ENCODE data around the gene PPP4R3A. TPM values are rescaled to one million over a fixed set of nuclear protein-coding genes. Genes with fewer than 3 reads are reported as not detected.
A peak's percentile ranks its signal among the peaks of the same experiment; 100 is the strongest.

The PPP4R3A gene
- total RNA-seq, 4 donors from 2014 or later, result 48.3 to 91.9 (median 71.5) TPM

DNA sequence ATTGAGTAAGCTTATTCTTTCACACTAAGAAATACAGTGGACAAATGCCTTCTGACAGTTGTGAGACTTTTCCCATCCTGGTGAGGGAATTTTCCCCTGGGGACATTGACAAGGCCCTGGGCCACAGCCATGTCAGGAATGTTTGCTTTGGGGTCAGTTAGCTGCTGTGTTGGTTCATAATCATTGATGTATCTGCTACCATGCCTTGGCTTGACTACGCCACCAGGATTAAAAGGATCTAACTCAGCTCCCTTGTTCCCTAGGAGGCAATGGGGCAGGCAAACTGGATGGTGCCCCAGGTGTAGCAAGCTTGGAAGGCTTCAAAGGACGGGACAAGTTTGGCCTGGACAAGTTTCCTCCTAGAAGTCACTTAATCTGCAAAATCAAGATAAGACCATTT lies 89.4 kb downstream of the PPP4R3A start:
- no peak overlapping the region for H3K4me3 ChIP-seq
- H3K4me1 ChIP-seq, result peaks cover 8 to 39% (median 11%) of the 10 kb centered on the region in 3 donors
- peaks cover 0 to 16% (median 0%) of the 10 kb centered on the region in 4 donors for H3K27me3 ChIP-seq
- TF ChIP-seq POLR2A (IDR thresholded peaks at IDR 0.05), result no peak
- no peak for TF ChIP-seq CTCF (IDR thresholded peaks at IDR 0.05)
- DNase-seq, result no peak
- no peak overlapping the region for H3K27ac ChIP-seq
- no peaks in the 10 kb centered on the region for H3K36me3 ChIP-seq
- H3K9me3 ChIP-seq, result no peaks in the 10 kb centered on the region
- intact Hi-C loops (cut with DNase I), result no loop called here
- WGBS, 2 donors, result 46 to 49% methylated on average over 2 of the region's 2 CpGs

DNA sequence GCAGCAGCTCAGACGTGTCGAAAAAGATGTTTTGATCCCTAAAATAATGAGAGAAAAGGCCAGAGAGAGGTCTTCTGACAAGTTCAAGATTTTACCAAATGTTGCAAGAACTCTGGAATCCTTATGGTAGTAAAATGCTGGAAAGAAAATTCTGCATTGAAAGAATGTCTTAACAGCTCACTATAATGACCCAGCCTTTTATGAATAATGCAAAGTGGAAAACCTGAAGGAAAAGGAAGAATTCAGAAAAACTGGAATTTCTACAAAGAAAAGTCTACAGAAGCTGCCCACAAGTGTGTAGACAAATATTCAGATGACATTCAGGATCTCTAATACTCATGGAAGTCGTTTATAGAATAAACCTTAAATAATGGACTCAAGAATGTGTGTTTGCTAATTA lies 90.7 kb downstream of the PPP4R3A start:
- no peak overlapping the region for H3K27ac ChIP-seq
- no peak for TF ChIP-seq POLR2A (IDR thresholded peaks at IDR 0.05)
- no peak for TF ChIP-seq CTCF (IDR thresholded peaks at IDR 0.05)
- no peak overlapping the region for H3K4me3 ChIP-seq
- 26 to 36% methylated on average over 3 of the region's 3 CpGs for WGBS, 2 donors
- no peaks in the 10 kb centered on the region for H3K36me3 ChIP-seq
- H3K4me1 ChIP-seq, result peaks cover 13 to 44% (median 21%) of the 10 kb centered on the region in 3 donors
- intact Hi-C loops (cut with DNase I), result loop anchor here (2.0 to 10.0 kb wide), 2 partner anchors 55 to 95 kb away; no protein-coding TSS in a partner anchor
- H3K27me3 ChIP-seq, result peaks cover 0 to 16% (median 0%) of the 10 kb centered on the region in 4 donors
- H3K9me3 ChIP-seq, result no peaks in the 10 kb centered on the region
- no peak for DNase-seq

- WGBS, 2 donors, result 42 to 45% methylated on average over 10 to 12 of the region's 12 CpGs
- Histone ChIP-seq H3K36me3 (no peaks in the 10 kb centered on the region), H3K9me3 (no peaks in the 10 kb centered on the region), H3K27ac (peak overlapping the region in 1 of 4 donors; percentile 91), H3K4me3 (peak overlapping the region in 2 of 4 donors; percentile 87 to 90), H3K27me3 (peaks cover 0 to 16% (median 0%) of the 10 kb centered on the region in 4 donors), H3K4me1 (peaks cover 16 to 48% (median 22%) of the 10 kb centered on the region in 3 donors)
- no peak for DNase-seq
- intact Hi-C loops (cut with DNase I), result loop anchor here (2.0 to 10.0 kb wide), 2 partner anchors 54 to 94 kb away; no protein-coding TSS in a partner anchor
- peak in 1 of 6 experiments; percentile 47 for TF ChIP-seq CTCF (IDR thresholded peaks at IDR 0.05)
- no peak for TF ChIP-seq POLR2A (IDR thresholded peaks at IDR 0.05)
These were observed 91.1 kb downstream of the PPP4R3A start for GRCh38 chr14:91419044-91419397.

- peaks cover 0 to 16% (median 0%) of the 10 kb centered on the region in 4 donors for H3K27me3 ChIP-seq
- peaks cover 21 to 53% (median 26%) of the 10 kb centered on the region in 3 donors for H3K4me1 ChIP-seq
- peak overlapping the region; percentile 59 to 90 (median 78) for H3K4me3 ChIP-seq
- no peaks in the 10 kb centered on the region for H3K36me3 ChIP-seq
- TF ChIP-seq CTCF (IDR thresholded peaks at IDR 0.05), result peak; percentile 98 to 100 (median 100)
- TF ChIP-seq POLR2A (IDR thresholded peaks at IDR 0.05), result no peak
- H3K9me3 ChIP-seq, result no peaks in the 10 kb centered on the region
- intact Hi-C loops (cut with DNase I), result loop anchor here (2.0 to 10.0 kb wide), 2 partner anchors 54 to 94 kb away; no protein-coding TSS in a partner anchor
- WGBS, 2 donors, result 1% methylated on average over 22 to 23 of the region's 42 CpGs
- no peak for DNase-seq
- H3K27ac ChIP-seq, result peak overlapping the region; percentile 45 to 91 (median 85)
These were observed 91.6 kb downstream of the PPP4R3A start for GRCh38 chr14:91418387-91419043.

DNA sequence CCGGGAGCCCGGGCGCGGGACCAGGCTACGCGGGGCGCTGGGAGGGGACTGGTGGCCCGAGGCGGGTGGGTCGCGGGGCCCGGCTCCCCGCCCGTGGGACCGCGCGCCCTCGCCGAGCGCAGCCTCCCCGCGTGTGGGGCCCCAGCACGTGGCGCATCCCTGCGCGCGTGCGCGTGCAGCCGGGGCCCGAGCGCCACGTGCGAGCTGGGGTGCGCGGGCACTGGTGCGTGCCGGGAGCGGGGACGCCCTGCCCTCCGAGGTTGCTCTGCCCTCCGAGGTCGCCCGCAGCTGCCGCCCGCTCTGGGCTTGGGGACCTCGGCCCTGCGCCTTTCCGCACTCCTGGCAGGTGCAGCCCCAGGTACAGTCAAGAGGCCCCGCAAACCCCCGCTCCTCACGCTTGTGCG lies 92.1 kb downstream of the PPP4R3A start:
- peaks cover 0 to 16% (median 0%) of the 10 kb centered on the region in 4 donors for H3K27me3 ChIP-seq
- no peak for DNase-seq
- H3K9me3 ChIP-seq, result no peaks in the 10 kb centered on the region
- TF ChIP-seq CTCF (IDR thresholded peaks at IDR 0.05) (peak in 1 of 6 experiments; percentile 13), POLR2A (IDR thresholded peaks at IDR 0.05) (no peak)
- peaks cover 23 to 58% (median 30%) of the 10 kb centered on the region in 3 donors for H3K4me1 ChIP-seq
- intact Hi-C loops (cut with DNase I), result loop anchor here (2.0 to 10.0 kb wide), 2 partner anchors 53 to 93 kb away; no protein-coding TSS in a partner anchor
- no peaks in the 10 kb centered on the region for H3K36me3 ChIP-seq
- peak overlapping the region; percentile 59 to 90 (median 78) for H3K4me3 ChIP-seq
- WGBS, 2 donors, result 7% methylated on average over 3 of the region's 53 CpGs; no CpG with 5 or more reads in 1 of the 2 donors
- peak overlapping the region; percentile 45 to 91 (median 85) for H3K27ac ChIP-seq

Data from esophagus squamous epithelium (tissue), 5 donors.